ENCODE data around the gene EZR.

DNA sequence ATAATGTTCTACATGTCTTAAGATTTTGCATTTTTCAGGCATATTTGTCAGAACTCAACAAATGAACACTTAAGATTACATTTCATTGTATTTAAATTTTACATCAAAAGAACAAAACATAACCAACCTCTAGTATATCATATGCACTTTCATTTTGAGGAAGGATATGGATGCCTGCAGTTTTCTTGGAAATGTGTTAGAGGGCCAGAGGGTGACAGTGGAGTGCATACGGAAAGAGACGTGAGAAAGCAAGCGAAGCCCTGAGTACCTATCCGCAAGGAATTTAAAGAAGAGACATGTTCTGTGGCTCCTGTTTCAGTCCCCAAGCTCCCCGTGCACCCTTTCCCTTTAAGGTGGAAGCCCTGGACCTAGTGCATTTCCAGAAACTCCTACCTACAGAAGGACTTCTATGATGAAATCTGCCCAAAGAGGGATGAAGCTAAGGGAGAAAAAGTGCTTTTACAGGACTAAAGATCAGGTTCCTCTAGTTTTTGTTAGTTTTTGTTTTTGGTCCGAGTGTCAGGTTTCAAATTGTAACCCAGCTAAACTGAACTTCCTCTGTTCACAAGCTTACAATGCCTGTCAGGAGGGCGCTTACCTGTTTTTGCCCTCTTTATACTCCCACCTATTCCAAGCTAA is 38.8 kb downstream of the EZR start:
- no peak for TF ChIP-seq CTCF (IDR thresholded peaks at IDR 0.05; ENCODE audit: insufficient read depth, low read length)
- no peak for TF ChIP-seq GABPA (IDR thresholded peaks at IDR 0.05; ENCODE audit: low read depth)
- no peak for TF ChIP-seq POLR2AphosphoS5 (IDR thresholded peaks at IDR 0.05; ENCODE audit: low read depth)

Measured in HL-60 (cell line).